Loucy (cell line): Measurements from ENCODE around the gene GTF2A1.
A peak's percentile ranks its signal among the peaks of the same experiment; 100 is the strongest.

ENCODE experiments used
- H2AFZ ChIP-seq: fragments of 200-600 bp; sonication (generic); 2 replicates; pipeline ENCODE4 v1.6.0; 2016; ENCODE audit warnings: antibody characterized with exemption, mild to moderate bottlenecking, low read length, moderate library complexity
- H3F3A ChIP-seq: fragments of 200-600 bp; 2 replicates; pipeline ENCODE4 v1.6.0; 2016; ENCODE audit warnings: antibody characterized with exemption, low read depth, mild to moderate bottlenecking
- H3K27me3 ChIP-seq: fragments of 200-600 bp; sonication (generic); 2 replicates; pipeline ENCODE4 v1.6.1; 2014; ENCODE audit warnings: low read length, mild to moderate bottlenecking; ENCODE audit not compliant: insufficient read depth, poor library complexity, severe bottlenecking
- H3K36me3 ChIP-seq: fragments of 200-600 bp; sonication (generic); 2 replicates; pipeline ENCODE4 v1.6.1; 2016; ENCODE audit warnings: low read length; ENCODE audit not compliant: insufficient read depth
- H3K4me1 ChIP-seq: fragments of 200-600 bp; sonication (generic); 2 replicates; pipeline ENCODE4 v1.5.1; 2014; ENCODE audit warnings: low read length, mild to moderate bottlenecking; ENCODE audit not compliant: insufficient read depth, poor library complexity, severe bottlenecking
- H3K4me2 ChIP-seq: fragments of 200-600 bp; sonication (generic); 2 replicates; pipeline ENCODE4 v1.6.0; 2014; ENCODE audit warnings: antibody characterized with exemption, low read length, low read depth, mild to moderate bottlenecking; ENCODE audit not compliant: poor library complexity, severe bottlenecking
- H3K4me3 ChIP-seq: fragments of 200-600 bp; sonication (generic); 2 replicates; pipeline ENCODE4 v1.5.1; 2014; ENCODE audit warnings: low read length, mild to moderate bottlenecking, mixed read lengths; ENCODE audit not compliant: poor library complexity, severe bottlenecking
- H3K79me2 ChIP-seq: fragments of 200-600 bp; sonication (generic); 2 replicates; pipeline ENCODE4 v1.6.1; 2014; ENCODE audit warnings: low read length; ENCODE audit not compliant: insufficient read depth
- H3K9ac ChIP-seq: fragments of 200-600 bp; sonication (generic); 2 replicates; pipeline ENCODE4 v1.6.0; 2014; ENCODE audit warnings: mild to moderate bottlenecking, low read depth, low read length, moderate library complexity; ENCODE audit not compliant: poor library complexity, severe bottlenecking
- H3K9me2 ChIP-seq: fragments of 200-600 bp; sonication (generic); replicated peaks from 2 replicates; pipeline ENCODE4 v1.6.1; 2016; ENCODE audit warnings: low read depth, low read length, mixed read lengths
- H3K9me3 ChIP-seq: fragments of 200-600 bp; sonication (generic); 2 replicates; pipeline ENCODE4 v1.6.1; 2014; ENCODE audit warnings: mild to moderate bottlenecking, antibody characterized with exemption, low read length, low read depth; ENCODE audit not compliant: insufficient read depth
- H4K20me1 ChIP-seq: fragments of 200-600 bp; sonication (generic); 2 replicates; pipeline ENCODE4 v1.6.0; 2014; ENCODE audit warnings: antibody characterized with exemption, low read length, mild to moderate bottlenecking; ENCODE audit not compliant: insufficient read depth, poor library complexity, severe bottlenecking
- CTCF ChIP-seq: fragments of 200-600 bp; sonication (generic); conservative IDR thresholded peaks from 2 replicates; pipeline ENCODE4 v1.5.1; 2014; ENCODE audit warnings: mild to moderate bottlenecking, antibody characterized with exemption, low read length
- EZH2phosphoT487 ChIP-seq: fragments of 200-600 bp; IDR thresholded peaks from 2 replicates; pipeline ENCODE4 v1.6.1; 2018; ENCODE audit warnings: antibody characterized with exemption, mild to moderate bottlenecking, moderate library complexity, borderline replicate concordance

GTF2A1 gene

GRCh38 chr14:81166121-81166520 is 54.6 kb downstream of the GTF2A1 start:
- Histone ChIP-seq H3K4me1 (peaks cover 10% of the 10 kb centered on the region), H2AFZ (no peak overlapping the region), H3K9ac (no peak overlapping the region), H3K27me3 (no peaks in the 10 kb centered on the region), H3K4me3 (no peak overlapping the region), H3F3A (no peaks in the 10 kb centered on the region), H3K4me2 (no peak overlapping the region), H3K9me2 (no peaks in the 10 kb centered on the region), H3K79me2 (0 out of 2 replicates have a peak, but pooled peaks cover 4% of the 10 kb centered on the region), H3K36me3 (no peaks in the 10 kb centered on the region), H3K9me3 (no peaks in the 10 kb centered on the region), H4K20me1 (no peaks in the 10 kb centered on the region)
- TF ChIP-seq EZH2phosphoT487 = no peak
- no peak for TF ChIP-seq CTCF

- H3F3A ChIP-seq = no peaks in the 10 kb centered on the region
- no peak overlapping the region for H3K4me3 ChIP-seq
- H2AFZ ChIP-seq = peak overlapping the region; percentile 56
- H3K4me2 ChIP-seq = no peak overlapping the region
- no peak overlapping the region for H3K9ac ChIP-seq
- H3K4me1 ChIP-seq = peaks cover 10% of the 10 kb centered on the region
- H3K79me2 ChIP-seq = 0 out of 2 replicates have a peak, but pooled peaks cover 4% of the 10 kb centered on the region
- H3K27me3 ChIP-seq = no peaks in the 10 kb centered on the region
- TF ChIP-seq CTCF (no peak), EZH2phosphoT487 (no peak)
- H3K36me3 ChIP-seq = no peaks in the 10 kb centered on the region
- no peaks in the 10 kb centered on the region for H4K20me1 ChIP-seq
- H3K9me2 ChIP-seq = no peaks in the 10 kb centered on the region
- H3K9me3 ChIP-seq = no peaks in the 10 kb centered on the region
Observed at GRCh38 chr14:81165188-81165587, 55.6 kb downstream of the GTF2A1 start.

- H3K9me3 ChIP-seq = no peaks in the 10 kb centered on the region
- no peaks in the 10 kb centered on the region for H3F3A ChIP-seq
- no peaks in the 10 kb centered on the region for H3K27me3 ChIP-seq
- H3K36me3 ChIP-seq = no peaks in the 10 kb centered on the region
- H3K4me1 ChIP-seq = peaks cover under 1% of the 10 kb centered on the region
- H3K4me2 ChIP-seq = peak overlapping the region; percentile 2
- H4K20me1 ChIP-seq = no peaks in the 10 kb centered on the region
- H3K9ac ChIP-seq = no peak overlapping the region
- no peak overlapping the region for H3K4me3 ChIP-seq
- no peaks in the 10 kb centered on the region for H3K79me2 ChIP-seq
- H3K9me2 ChIP-seq = no peaks in the 10 kb centered on the region
- TF ChIP-seq EZH2phosphoT487 (no peak), CTCF (peak; percentile 90)
- 0 out of 2 replicates have a peak overlapping the region, but pooled peaks have one; percentile 34 for H2AFZ ChIP-seq
Observed at GRCh38 chr14:81164167-81164774, 56.5 kb downstream of the GTF2A1 start.
